ENCODE data around the gene SLC37A3.

The SLC37A3 gene

DNA sequence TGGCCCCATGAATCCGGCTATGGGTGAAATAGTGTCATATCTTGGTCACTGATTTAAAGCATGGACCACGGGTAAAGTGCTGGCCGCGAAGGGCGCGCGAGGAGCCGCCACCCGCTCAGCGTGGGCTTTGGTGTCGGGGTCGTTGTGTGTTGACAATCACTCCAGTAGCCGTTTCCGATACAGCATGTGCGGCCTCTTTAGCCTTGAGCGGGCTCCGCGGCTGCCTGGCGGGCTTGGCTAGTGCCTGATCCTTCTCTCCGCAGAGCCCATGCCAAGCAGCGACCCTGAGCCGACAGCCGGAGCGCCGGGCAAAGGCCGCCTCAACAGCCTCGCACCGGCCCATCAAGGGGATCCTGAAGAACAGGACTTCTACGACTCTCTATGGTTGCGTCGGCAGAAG lies 105.9 kb downstream of the SLC37A3 start:
- Histone ChIP-seq H2AFZ (ENCODE audit: low read length) (no peak overlapping the region), H3K4me1 (ENCODE audit: insufficient read depth, low read length, poor library complexity, severe bottlenecking) (peaks cover 6% of the 10 kb centered on the region), H3K9ac (ENCODE audit: low read depth, low read length, poor library complexity, severe bottlenecking) (no peak overlapping the region), H3K9me2 (replicated peaks; ENCODE audit: low read depth, low read length) (no peaks in the 10 kb centered on the region), H4K20me1 (ENCODE audit: insufficient read depth, low read length, poor library complexity, severe bottlenecking) (no peaks in the 10 kb centered on the region), H3K9me3 (ENCODE audit: insufficient read depth, low read depth, low read length) (no peaks in the 10 kb centered on the region), H3K79me2 (ENCODE audit: insufficient read depth, low read length) (no peaks in the 10 kb centered on the region), H3K27me3 (ENCODE audit: insufficient read depth, low read length, poor library complexity, severe bottlenecking) (no peaks in the 10 kb centered on the region), H3K36me3 (ENCODE audit: insufficient read depth, low read length) (no peaks in the 10 kb centered on the region), H3K4me2 (ENCODE audit: low read depth, low read length, poor library complexity, severe bottlenecking) (no peak overlapping the region), H3F3A (ENCODE audit: low read depth) (no peaks in the 10 kb centered on the region), H3K4me3 (ENCODE audit: low read length, poor library complexity, severe bottlenecking) (no peak overlapping the region)
- TF ChIP-seq, protein P1, sequence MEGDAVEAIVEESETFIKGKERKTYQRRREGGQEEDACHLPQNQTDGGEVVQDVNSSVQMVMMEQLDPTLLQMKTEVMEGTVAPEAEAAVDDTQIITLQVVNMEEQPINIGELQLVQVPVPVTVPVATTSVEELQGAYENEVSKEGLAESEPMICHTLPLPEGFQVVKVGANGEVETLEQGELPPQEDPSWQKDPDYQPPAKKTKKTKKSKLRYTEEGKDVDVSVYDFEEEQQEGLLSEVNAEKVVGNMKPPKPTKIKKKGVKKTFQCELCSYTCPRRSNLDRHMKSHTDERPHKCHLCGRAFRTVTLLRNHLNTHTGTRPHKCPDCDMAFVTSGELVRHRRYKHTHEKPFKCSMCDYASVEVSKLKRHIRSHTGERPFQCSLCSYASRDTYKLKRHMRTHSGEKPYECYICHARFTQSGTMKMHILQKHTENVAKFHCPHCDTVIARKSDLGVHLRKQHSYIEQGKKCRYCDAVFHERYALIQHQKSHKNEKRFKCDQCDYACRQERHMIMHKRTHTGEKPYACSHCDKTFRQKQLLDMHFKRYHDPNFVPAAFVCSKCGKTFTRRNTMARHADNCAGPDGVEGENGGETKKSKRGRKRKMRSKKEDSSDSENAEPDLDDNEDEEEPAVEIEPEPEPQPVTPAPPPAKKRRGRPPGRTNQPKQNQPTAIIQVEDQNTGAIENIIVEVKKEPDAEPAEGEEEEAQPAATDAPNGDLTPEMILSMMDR (conservative IDR thresholded peaks at IDR 0.05; ENCODE audit: low read length) = no peak

DNA sequence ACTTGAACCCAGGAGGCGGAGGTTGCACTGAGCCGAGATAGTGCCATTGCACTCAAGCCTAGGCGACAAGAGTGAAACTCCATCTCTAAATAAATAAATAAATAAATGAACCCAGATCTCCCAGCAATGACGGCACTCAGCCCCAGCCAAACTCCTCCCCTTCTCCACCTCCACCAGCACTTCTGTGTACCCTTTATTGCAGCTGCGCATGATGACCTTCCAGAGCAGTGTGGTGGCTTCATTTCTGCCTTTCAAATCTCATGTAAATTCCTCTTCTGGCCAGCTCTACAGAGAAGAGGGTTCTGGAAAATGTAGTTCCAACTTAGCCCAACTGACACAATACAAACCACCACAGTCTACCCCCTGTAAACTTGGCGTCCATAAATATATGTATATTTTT lies 108.5 kb downstream of the SLC37A3 start:
- Histone ChIP-seq H3F3A (ENCODE audit: low read depth) (no peaks in the 10 kb centered on the region), H3K9me2 (replicated peaks; ENCODE audit: low read depth, low read length) (no peaks in the 10 kb centered on the region), H3K27me3 (ENCODE audit: insufficient read depth, low read length, poor library complexity, severe bottlenecking) (no peaks in the 10 kb centered on the region), H3K79me2 (ENCODE audit: insufficient read depth, low read length) (no peaks in the 10 kb centered on the region), H3K9me3 (ENCODE audit: insufficient read depth, low read depth, low read length) (no peaks in the 10 kb centered on the region), H3K4me1 (ENCODE audit: insufficient read depth, low read length, poor library complexity, severe bottlenecking) (peaks cover 11% of the 10 kb centered on the region), H3K36me3 (ENCODE audit: insufficient read depth, low read length) (no peaks in the 10 kb centered on the region), H4K20me1 (ENCODE audit: insufficient read depth, low read length, poor library complexity, severe bottlenecking) (no peaks in the 10 kb centered on the region), H2AFZ (ENCODE audit: low read length) (no peak overlapping the region), H3K4me2 (ENCODE audit: low read depth, low read length, poor library complexity, severe bottlenecking) (no peak overlapping the region), H3K9ac (ENCODE audit: low read depth, low read length, poor library complexity, severe bottlenecking) (no peak overlapping the region), H3K4me3 (ENCODE audit: low read length, poor library complexity, severe bottlenecking) (no peak overlapping the region)
- TF ChIP-seq, protein P1 (conservative IDR thresholded peaks at IDR 0.05; ENCODE audit: low read length) = no peak

DNA sequence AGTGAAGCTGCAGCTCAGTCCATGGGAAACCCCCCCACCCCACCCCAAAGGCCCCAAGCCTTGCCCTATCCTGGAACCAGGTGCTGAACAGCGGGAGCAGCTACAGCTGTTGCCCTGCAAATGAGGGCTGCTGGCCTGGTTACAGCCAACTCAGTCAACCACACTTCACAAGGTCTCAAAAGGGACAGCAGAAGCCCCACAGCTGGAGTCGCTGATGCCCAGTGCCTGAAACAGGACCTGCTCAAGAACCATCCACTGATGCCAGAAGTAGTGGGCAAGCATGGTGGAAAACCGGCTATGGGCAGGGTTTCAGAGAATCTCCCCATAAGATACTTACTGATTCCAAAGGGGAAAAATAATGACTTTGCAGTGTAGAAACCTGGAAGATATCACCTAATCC lies 110.3 kb downstream of the SLC37A3 start:
- Histone ChIP-seq H3K9ac (ENCODE audit: low read depth, low read length, poor library complexity, severe bottlenecking) (no peak overlapping the region), H4K20me1 (ENCODE audit: insufficient read depth, low read length, poor library complexity, severe bottlenecking) (no peaks in the 10 kb centered on the region), H3K9me3 (ENCODE audit: insufficient read depth, low read depth, low read length) (no peaks in the 10 kb centered on the region), H3K36me3 (ENCODE audit: insufficient read depth, low read length) (no peaks in the 10 kb centered on the region), H3F3A (ENCODE audit: low read depth) (no peaks in the 10 kb centered on the region), H2AFZ (ENCODE audit: low read length) (no peak overlapping the region), H3K79me2 (ENCODE audit: insufficient read depth, low read length) (no peaks in the 10 kb centered on the region), H3K4me1 (ENCODE audit: insufficient read depth, low read length, poor library complexity, severe bottlenecking) (peaks cover 5% of the 10 kb centered on the region), H3K4me2 (ENCODE audit: low read depth, low read length, poor library complexity, severe bottlenecking) (no peak overlapping the region), H3K27me3 (ENCODE audit: insufficient read depth, low read length, poor library complexity, severe bottlenecking) (no peaks in the 10 kb centered on the region), H3K4me3 (ENCODE audit: low read length, poor library complexity, severe bottlenecking) (no peak overlapping the region), H3K9me2 (replicated peaks; ENCODE audit: low read depth, low read length) (no peaks in the 10 kb centered on the region)
- no peak for TF ChIP-seq EZH2phosphoT487 (IDR thresholded peaks at IDR 0.05; ENCODE audit: borderline replicate concordance)

DNA sequence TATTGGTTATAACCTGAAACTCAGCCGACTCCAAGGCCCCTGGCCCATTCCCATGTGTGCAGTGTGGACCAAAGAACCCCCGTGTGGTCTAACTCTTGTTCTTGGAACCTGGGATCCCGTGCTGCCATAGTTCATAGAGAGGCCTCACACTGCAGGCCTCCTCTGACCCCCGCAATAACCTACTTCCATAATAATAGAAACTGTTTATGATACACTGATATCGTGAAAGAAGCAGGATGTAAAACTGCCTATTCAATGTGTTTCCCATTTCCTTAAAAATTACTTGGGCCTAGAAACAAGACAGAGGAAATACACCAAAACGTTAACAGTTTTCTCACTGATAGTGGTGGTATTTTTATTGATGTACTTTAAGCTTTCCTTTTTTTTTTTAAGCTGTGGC lies 112.4 kb downstream of the SLC37A3 start:
- Histone ChIP-seq H4K20me1 (ENCODE audit: insufficient read depth, low read length, poor library complexity, severe bottlenecking) (no peaks in the 10 kb centered on the region), H3K9me3 (ENCODE audit: insufficient read depth, low read depth, low read length) (no peaks in the 10 kb centered on the region), H3K9me2 (replicated peaks; ENCODE audit: low read depth, low read length) (no peaks in the 10 kb centered on the region), H2AFZ (ENCODE audit: low read length) (no peak overlapping the region), H3K4me2 (ENCODE audit: low read depth, low read length, poor library complexity, severe bottlenecking) (no peak overlapping the region), H3K79me2 (ENCODE audit: insufficient read depth, low read length) (no peaks in the 10 kb centered on the region), H3K36me3 (ENCODE audit: insufficient read depth, low read length) (no peaks in the 10 kb centered on the region), H3F3A (ENCODE audit: low read depth) (no peaks in the 10 kb centered on the region), H3K4me1 (ENCODE audit: insufficient read depth, low read length, poor library complexity, severe bottlenecking) (peaks cover 5% of the 10 kb centered on the region), H3K9ac (ENCODE audit: low read depth, low read length, poor library complexity, severe bottlenecking) (no peak overlapping the region), H3K27me3 (ENCODE audit: insufficient read depth, low read length, poor library complexity, severe bottlenecking) (no peaks in the 10 kb centered on the region), H3K4me3 (ENCODE audit: low read length, poor library complexity, severe bottlenecking) (no peak overlapping the region)
- TF ChIP-seq, protein P1 (conservative IDR thresholded peaks at IDR 0.05; ENCODE audit: low read length) = no peak
- no peak for TF ChIP-seq EZH2phosphoT487 (IDR thresholded peaks at IDR 0.05; ENCODE audit: borderline replicate concordance)

All from Loucy (cell line).